B cell (primary cell): ENCODE results near the gene STYK1.

ENCODE experiments used
- EZH2 ChIP-seq: IDR thresholded peaks from 2 replicates; pipeline ENCODE4 v1.6.1; 2012; ENCODE audit warnings: borderline replicate concordance, low read depth, mild to moderate bottlenecking, moderate library complexity, low read length; ENCODE audit not compliant: insufficient read depth, poor library complexity, severe bottlenecking
- TF ChIP-seq, protein P1 (sequence below): fragments of 200-600 bp; IDR thresholded peaks from one replicate; pipeline ENCODE4 v1.8.0; 2022; ENCODE audit warnings: antibody characterized with exemption, mild to moderate bottlenecking

DNA sequence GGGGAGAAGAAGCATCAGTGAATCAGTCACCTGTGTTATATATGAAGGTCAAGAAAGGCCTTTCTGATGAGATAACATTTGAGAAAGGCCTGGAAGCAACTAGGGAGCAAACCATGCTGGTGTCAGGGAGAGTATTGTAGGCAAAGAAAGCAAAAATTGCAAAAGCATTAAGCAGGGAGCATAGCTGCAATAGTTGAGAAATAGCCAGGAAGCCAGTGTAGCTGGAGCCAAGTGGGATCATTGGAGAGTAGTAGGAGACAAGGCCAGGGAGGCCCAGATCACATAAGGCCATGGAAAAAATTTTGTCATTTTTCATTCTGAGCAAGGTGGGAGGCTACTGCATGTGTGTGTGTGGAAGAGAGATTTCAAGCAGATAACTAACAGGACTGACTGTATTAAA lies 41.6 kb downstream of the STYK1 start:
- TF ChIP-seq EZH2 = no peak
- TF ChIP-seq, protein P1, sequence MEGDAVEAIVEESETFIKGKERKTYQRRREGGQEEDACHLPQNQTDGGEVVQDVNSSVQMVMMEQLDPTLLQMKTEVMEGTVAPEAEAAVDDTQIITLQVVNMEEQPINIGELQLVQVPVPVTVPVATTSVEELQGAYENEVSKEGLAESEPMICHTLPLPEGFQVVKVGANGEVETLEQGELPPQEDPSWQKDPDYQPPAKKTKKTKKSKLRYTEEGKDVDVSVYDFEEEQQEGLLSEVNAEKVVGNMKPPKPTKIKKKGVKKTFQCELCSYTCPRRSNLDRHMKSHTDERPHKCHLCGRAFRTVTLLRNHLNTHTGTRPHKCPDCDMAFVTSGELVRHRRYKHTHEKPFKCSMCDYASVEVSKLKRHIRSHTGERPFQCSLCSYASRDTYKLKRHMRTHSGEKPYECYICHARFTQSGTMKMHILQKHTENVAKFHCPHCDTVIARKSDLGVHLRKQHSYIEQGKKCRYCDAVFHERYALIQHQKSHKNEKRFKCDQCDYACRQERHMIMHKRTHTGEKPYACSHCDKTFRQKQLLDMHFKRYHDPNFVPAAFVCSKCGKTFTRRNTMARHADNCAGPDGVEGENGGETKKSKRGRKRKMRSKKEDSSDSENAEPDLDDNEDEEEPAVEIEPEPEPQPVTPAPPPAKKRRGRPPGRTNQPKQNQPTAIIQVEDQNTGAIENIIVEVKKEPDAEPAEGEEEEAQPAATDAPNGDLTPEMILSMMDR = no peak
